ENCODE measurements around the gene CCSAP.
"Not testable (repeated sequence)": the region's sequence is repeated elsewhere in the genome, so short reads cannot be mapped to it uniquely, and the experiment has no call there.

Gene CCSAP, protein sequence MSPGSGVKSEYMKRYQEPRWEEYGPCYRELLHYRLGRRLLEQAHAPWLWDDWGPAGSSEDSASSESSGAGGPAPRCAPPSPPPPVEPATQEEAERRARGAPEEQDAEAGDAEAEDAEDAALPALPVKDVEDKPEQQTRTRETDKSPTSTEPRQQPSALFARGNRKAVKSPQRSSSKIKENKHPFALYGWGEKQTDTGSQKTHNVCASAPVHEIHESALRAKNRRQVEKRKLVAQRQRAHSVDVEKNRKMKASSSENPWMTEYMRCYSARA

DNA sequence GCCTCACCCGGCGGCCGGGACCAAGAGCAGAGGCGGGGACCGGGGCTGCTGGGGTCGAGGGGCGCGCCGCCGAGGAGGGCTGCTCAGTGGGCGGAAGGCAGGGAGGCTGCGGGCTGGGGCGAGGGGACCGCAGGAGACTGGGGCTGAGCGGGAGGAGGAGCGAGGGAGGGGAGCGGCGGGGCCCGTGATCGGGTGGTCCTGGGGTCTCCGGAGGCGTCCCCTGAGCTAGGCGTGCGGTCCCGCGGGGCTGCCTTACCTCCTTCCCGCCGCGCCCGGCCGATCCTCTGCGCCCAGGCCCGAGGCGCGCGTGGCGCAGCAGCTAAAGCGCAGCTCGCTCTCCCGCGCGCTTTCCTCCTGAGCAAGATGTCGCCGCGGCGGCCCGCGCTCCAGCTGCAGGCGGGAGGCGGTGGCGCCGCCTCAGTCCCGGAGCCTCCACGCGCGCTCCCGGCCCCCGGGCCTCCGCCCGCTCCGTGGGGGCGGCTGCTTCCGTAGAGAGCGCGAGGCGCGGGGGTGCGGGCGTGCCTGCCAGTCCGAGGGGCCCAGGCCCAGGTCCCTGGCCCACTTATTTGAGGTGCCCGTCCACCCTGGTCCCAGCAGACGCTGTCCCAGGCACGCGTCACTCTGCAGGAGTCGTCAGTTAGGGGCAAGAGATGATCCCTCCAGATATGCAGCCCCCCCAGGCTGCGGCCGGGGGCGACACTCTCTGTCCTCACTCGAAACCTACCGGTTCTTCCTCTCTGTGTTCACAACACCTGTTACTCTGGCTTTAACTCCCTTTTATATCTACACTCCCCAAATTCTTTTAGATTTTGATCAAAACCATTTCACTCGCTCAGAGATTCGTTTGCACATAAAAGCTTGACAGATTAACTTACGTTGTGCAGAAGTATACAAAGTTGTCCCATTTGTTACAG lies at the start of gene CCSAP:
Gene CCSAP (minus strand): TSS at position 392 of the 914 bp plus-strand sequence. CDS start 582 bp downstream, outside the sequence.
- no peak for DNase-seq

DNA sequence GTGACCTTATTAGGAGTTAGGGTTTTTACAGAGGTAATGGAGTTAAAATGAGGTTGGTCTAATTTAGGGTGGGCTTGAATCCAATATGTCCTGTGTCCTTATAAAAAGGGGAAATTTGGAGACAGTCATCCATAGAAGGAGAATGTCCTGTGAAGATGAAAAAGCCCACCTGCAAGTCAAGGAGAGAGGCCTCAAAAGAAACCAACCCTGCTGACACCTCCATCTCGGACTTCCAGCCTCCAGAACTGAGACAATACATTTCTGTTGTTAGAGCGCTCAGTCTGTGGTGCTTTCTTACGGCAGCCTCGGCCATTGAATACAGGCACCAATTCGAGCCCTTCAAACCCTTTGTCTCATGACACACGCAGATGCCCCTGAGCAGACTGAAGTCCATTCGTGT lies 47.3 kb upstream of the CCSAP start:
- DNase-seq, result no peak

DNA sequence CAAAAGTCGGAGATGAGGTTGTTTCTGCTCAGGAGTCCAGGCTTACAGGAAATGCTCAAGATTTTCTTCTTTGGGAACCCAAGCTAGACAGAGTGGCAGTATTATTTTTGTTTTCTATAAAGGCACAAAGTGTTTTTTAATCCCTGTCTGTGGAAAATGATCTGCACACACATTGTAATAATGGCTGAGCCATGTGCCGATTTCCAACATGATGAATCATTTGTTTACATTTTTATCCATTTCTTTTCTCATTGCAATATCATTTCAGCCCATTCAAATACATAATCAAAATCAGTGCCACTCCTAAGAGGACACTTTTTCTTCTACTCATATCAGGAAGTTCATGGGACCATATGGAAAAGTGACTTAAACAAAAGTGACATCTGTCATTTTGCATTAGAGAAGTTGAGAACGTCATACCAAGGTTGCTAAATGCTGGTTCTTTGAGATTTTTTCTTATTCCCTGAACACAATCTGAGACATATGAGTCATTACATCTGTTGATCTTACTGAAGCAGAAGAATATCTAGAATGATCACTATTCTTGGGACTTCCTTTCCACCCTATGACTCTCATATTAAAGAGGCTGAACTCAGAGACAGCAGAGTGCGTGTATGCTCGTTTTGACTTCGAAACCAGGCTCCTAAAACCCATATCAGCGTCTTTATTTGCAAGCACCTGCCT lies 46.2 kb upstream of the CCSAP start:
- DNase-seq, result no peak

DNA sequence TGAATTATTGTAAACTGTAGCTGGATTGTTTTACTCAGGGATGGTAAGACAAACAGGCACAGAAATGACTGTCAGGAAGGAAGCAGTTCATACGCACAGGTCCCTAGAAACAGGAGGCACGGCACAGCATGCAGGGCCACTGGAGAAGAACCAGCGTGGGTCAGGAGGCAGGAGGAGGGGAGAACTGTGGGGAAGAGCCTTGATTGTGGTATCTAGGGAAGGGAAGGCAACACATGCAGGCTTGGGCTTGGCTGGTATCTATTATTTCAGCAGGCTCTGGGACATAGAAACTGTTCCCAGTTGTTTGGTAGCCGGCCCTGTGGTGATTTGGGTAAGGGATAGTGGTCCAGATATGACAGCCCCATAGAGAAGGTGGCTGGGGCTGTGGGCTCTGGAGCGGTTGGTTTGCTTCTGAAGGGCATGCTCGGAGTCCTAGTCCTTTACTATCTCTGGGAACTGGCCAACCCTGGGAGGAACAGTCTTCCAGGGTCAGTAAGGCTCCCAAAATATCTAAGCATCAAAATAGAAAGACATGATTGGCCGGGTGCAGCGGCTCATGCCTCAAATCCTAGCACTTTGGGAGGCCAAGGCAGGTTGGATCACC lies 43.1 kb upstream of the CCSAP start:
- DNase-seq, result no peak

DNA sequence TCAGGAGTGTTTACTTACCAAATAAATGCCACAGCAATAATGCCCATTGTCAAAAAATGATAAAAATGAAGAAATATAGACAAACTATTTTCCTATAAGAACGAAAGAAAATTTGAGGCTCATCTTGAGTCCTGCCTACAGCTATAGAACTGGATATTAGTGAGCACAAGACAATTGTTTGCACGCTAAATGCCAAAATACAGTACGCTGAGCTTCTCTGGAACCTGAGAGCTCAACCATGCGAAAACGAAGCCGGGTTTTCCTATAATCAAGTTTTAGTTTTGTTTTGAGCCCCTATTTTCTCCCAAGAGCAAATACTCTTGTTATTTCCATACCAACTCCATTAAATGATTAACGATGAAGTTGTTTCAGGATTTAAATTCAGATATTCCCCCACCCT lies 42.0 kb upstream of the CCSAP start:
- no peak for DNase-seq

DNA sequence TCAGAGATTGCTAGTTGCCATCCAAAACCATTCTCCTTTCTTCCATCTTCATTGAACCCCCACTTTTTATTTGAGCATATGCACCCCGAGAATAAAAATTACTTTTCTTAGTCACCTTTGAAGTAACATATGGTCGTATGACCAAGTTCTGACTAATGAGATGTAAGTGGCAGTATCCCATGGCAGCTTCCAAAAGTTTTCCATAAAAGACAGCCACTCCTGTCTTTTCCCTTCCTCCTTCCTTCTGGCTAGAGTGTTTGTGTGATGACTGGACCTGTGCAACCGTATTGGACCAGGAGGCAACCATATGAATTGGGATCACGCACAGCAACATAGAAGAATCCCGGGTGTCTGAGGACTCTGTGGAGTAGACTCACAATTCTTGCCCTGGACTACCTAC lies 41.1 kb upstream of the CCSAP start:
- no peak for DNase-seq

DNA sequence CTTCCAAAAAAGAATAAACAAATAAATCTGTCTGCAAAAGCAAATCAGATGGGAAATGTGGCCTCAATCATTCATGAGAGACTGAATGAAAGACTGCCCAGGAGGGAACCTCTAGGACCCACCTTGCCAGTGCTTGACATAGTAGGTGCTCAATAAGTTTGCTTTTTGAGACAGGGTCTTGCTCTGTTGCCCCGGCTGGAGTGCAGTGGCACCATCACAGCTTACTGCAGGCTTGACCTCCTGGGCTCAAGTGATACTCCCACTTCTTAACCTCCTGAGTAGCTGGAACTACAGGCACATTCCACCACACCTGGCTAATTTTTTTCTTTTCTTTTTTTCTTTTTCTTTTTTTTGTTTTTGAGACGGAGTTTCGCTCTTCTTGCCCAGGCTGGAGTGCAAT lies 40.3 kb upstream of the CCSAP start:
- no peak for DNase-seq

DNA sequence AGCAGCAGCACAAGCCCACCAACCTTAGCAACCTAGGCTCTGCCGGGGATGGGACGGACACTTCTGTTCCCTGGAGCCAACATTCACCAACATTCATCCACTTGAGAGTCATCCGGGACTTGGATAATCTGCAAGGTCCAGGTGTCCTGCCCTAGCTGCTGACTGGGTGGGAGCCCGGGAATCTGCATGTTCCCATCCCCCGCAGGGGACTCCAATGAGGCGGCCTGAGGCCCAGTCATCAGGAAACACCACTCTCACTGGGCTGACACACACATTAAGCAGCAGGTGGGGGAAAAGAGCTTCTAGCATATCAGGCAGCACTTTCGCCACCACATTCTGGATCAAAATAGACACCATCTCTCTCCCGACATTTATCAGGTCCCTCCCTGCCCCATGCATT lies 38.4 kb upstream of the CCSAP start:
- DNase-seq, result no peak

DNA sequence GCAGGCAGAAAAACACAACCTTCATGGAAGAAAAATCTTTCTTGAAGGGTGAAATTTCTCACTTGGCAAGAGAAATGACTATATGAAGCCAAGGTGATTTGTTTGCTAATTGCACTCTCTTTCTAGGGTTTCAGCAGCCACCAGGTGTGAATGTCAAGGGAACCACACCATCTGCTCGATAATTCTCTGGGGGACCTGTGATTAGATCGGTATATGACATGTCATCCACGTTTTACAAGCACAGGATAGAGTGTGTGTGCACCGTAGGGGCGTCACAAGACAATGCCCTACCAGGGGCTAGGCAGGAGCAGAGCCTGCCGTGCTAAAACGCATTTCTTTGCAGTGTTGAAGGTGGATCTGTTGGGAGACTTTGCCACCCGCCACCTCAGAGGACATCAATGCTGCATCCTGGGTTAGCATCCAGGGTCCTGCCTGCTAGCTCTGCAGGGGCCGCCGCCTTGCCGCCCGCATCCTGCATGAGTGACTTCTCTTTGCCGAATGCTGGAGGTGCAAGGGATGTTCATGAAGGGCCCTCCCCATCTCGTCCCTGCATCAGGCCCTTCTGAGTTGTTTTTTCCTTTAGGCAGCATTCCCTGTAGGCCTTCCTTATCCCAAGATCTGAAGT lies 37.8 kb upstream of the CCSAP start:
- no peak for DNase-seq

DNA sequence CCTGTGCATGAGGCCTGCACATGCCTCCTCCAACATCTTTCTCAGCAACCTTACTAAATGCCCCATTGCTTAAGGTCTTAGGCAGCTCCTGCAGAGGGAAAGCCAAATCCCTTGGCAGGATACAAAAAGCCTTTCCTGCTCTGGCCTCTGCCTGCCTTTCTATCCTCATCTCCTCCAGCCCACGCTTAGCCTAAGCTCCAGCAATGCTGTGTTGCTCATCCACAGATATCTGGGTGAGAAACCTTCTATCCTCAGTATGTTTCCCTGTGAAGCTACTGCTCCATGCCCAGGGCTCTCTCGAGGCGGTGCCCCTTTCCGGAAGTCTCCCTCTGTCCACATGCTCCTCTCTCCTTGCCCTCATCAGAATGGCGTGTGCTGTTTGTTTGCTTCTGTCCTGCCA lies 37.0 kb upstream of the CCSAP start:
- DNase-seq, result no peak

DNA sequence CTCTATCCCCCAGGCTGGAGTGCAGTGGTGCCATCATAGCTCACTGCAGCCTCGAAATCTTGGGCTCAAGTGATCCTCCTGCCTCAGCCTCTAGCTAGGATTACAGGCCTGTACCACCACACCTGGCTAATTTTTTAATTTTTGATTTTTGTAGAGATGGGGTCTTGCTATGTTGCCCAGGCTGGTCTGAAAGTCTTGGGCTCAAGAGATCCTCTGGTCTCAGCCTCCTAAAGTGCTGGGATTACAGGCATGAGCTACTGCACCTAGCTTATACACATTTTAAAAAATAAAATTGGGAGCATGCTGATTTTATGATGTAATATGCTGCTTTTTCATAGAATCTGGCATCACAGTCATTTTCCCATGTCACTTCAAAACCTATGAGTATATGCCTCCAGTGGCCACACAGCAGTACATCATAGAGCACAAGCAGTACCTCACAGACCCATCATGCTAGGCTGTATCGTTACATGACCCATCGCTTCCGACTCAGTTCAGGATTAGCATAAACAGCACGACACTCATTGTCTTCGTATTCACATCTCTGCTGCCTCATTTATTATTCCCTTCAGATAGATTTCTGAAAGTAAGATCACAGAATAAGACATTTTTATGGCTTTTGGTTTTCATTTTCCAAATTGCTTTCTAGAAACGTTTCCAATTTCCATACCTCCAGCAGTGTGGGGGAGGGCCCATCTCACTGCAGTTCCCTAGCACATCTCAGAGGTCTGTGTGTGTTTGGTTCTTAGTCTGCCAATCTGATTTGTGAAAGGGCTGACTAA lies 35.9 kb upstream of the CCSAP start:
- DNase-seq, result no peak

DNA sequence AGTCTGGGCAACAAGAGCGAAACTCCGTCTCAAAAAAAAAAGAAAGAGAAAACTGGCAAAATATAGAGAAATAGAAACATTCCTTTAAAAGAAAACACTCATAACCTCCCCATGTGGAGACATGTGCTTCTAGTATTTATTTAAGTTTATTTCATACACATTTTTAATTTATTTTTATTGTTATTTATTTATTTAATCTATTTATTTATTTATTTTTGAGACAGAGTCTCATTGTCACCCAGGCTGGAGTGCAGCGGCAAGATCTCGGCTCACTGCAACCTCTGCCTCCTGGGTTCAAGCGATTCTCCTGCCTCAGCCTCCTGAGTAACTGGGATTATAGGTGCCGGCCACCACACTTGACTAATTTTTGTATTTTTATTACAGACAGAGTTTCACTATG lies 35.2 kb upstream of the CCSAP start:
- not testable (repeated sequence) for DNase-seq

DNA sequence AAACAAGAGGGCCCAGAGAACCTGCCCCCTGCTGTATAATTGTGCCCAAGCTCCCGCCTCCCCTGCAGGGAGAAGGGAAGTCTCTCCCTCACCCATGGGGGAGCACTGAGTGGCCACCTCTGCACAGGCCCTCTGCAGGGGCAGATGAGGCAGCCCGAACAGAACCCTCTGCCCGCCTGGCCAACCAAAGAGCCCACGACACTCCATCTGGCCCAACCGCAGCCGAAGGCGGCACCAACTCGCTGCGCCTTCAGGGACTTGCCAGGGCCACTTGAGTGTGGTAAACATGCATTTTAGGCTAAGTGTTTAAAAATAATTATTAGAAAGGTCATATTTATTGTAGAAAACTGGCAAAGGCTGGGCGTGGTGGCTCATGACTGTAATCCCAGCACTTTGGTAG lies 34.6 kb upstream of the CCSAP start:
- no peak for DNase-seq

DNA sequence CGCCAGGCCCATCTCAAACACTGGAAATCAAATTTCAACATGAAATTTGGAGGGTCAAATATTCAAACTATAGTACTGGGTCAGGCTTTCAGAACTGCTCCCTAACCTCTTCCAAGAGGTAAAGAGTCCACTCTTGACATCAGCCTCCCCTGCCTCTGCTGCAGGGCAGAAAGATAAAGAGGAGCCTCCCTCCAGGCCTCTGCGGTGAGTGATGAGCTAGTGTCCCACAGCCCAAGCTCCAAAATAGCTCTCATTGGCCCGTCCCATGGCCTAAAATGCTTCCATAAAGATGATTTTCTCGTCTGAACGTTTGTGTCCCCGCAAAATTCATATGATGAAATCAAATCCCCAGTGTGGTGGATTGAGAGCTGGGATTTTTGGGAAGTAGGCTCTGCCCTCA lies 33.7 kb upstream of the CCSAP start:
- DNase-seq, result no peak

DNA sequence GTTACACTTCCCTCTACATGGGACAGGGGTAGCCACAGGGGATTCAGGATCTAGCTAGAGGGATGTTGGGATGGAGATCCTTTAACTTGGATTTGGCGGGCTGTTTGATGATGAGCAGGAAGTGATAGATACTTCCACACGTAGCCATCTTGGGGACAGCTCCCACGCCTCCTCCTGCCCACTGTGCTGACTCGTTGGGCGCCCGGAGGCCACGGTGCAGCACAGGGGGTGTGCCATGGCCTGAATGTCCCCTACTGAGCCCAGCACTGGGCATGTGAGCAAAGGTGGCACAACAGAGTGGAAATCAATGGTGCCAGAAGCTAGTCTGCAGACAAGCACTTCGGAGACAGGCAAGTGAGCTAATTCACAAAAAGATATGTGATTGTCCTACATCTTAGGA lies 31.6 kb upstream of the CCSAP start:
- no peak for DNase-seq

DNA sequence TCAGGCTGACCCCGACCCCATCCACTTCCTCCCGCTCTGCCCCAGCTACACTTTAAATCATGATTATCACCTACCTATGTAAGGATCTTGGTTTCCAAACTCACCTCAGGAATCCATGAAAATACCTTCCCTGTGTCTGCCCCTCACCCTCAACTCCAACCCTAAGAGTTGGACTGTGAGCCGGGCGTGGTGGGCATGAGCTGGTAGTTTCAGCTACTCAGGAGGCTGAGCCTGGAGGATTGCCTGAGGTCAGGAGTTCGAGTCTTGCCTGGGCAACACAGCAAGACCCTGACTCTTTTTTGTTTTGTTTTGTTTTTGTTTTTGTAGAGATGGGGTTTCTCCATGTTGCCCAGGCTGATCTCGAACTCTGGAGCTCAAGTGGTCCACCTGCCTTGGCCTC lies 30.5 kb upstream of the CCSAP start:
- no peak for DNase-seq

DNA sequence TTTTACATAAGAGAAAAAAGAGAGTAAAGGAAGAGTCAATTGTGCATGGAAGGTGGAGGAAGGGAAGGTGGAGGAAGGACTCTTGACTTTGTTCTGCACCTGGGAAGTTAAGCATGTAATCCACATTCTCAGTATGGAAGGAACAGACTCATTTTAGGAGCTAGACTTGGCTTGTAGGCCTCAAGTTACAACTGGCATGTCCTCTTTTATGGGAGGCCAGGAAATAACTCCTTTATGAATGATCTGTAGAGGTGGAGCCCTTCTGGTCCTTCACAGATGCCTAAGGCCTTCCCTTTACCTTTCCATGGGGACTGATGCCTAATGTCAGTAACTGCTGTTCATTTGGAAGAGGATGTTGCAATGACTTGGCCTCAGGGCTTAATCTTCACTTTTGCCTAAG lies 29.4 kb upstream of the CCSAP start:
- no peak for DNase-seq

DNA sequence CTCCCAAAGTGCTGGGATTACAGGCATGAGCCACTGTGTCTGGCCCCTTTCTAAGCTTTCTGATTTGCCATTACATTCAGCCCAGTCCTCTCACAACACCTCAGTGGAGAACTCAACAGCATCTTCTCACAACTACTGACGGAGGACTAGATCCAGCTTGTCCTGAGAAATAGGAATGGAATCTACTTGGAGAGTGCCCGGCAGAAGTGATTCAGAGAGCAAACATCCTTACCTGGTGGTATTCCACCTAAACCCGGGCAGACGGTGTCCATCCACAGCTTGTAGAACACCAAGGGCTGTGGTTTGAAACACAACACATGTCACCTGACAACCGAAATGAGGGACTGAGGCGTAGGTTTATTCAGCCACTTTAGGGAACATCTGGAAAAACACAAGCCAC lies 28.8 kb upstream of the CCSAP start:
- DNase-seq, result no peak

DNA sequence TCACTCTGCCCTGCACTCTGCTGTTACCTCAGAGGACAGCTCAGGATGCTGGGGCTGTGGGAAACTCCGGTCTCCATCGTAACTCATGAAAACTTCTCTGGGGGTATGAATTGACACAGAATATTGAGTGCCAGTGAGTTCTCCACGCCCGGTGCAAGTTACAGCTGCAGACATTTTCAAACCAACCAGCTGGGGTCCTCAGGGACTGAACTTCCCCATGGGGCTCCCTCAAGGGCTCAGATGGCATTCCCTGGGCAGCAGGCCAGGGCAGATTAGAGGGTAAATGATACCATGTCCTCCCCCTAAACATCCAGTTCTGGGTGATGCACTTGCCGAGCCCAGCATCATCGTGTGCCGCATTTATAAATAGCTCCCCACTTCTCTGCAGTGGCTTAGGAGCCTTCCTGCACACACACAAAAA lies 27.8 kb upstream of the CCSAP start:
- no peak for DNase-seq

DNA sequence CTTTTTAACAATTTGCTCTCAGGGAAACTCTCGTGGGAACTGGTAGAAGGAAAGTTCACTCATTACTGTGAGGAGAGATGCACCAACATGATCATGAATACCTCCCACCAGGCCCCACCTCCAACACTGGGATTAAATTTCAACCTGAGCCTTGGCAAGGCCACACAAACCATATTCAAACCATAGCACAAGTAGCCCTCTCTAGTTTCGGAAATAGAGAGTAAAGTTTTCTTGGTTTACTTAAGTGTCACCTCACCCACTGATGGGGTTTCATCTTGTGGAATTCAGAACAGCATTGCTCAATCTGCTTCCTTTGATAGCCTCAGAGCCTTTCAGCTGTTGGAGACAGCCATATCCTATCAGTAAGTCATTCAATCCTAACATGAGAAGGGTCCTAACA lies 25.5 kb upstream of the CCSAP start:
- DNase-seq, result no peak

DNA sequence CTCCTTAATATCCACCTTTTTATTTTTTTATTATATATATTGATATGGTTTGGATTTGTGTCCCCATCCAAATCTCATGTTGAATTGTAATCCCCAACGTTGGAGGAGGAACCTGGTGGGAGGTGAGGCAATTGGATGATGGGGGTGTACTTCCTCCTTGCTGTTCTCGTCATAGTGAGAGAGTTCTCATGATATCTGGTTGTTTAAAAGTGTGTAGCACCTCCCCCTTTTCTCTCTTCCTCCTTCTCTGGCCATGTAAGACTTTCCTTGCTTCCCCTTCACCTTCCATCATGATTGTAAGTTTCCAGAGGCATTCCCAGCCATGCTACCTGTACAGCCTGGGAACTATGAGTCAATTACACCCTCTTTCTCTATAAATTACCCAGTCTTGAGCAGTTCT lies 22.7 kb upstream of the CCSAP start:
- no peak for DNase-seq
